Measurements from ENCODE around the gene PIGQ. TPM values are rescaled to one million over a fixed set of nuclear protein-coding genes. Genes with fewer than 3 reads are reported as not detected.

PIGQ gene
- total RNA-seq, 2 experiments from 2014 or later, result 28.8 to 29.1 TPM

DNA sequence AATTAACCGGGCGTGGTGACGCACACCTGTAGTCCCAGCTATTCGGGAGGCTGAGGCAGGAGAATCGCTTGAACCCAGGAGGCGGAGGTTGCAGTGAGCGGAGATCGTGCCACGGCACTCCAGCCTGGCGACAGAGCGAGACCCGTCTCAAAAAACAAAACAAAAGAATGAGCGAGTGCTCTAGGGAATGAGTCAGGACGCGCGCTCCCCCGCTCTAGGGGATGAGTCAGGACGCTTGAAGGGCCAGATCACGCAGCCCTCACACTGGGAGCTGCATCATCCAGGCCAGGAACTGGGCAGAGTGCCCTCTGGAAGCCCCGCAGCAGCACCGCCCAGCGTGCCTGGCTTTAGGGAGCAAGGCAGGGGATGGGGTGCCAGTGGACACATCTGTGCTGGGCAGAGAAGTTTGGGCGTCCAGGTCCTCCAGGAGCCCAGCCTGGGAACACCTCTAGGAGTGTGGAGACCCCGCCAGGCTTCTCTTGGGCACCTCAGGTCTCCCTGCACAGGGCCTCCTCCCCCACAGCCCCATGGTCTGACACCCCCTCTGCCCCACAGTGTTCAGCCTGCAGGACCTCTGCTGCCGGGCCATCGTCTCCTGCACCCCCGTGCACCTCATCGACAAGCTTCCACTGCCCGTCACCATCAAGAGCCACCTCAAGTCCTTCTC, 57.2 kb downstream of the PIGQ start:
- no peaks in the 10 kb centered on the region for H3K36me3 Mint-ChIP-seq

DNA sequence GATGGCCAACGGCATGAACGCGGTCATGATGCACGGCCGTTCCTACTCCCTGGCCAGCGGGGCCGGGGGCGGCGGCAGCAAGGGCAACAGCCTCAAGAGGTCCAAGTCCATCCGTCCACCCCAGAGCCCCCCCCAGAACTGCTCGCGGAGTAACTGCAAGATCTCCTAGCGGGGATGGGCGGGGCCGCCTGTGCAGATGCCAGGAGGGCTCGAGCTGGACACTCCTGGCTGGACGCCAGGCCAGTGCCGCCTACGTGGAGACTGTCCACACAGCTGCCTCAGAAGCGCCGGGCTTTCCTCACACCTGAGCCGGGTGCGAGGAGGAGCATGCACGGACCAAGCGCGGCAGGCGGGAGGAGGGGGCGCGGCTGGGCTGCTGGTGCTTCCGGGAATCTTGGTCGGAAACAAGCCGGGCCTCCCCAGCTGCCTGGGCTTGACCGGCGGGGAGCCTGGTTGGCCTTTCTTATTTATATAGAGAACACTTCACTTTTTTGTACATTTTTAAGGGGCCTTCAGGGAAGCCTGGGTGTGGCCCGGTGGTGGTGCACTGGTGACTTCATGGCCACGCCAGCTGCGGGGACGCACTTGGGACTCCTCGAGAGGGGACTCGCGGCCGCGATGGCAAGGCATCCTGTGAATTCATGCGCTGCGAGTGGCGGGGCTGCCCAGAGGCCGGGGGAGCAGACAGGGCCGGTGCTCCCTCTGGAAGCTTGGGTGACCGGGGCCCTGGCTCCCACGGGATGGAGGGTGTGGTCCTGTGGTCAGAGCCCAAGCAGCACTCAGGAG, 57.9 kb downstream of the PIGQ start:
- Mint-ChIP-seq H3K27me3 (no peaks in the 10 kb centered on the region), H3K4me1 (no peaks in the 10 kb centered on the region), H3K36me3 (no peaks in the 10 kb centered on the region), H3K9me3 (no peaks in the 10 kb centered on the region), H3K4me3 (no peak overlapping the region), H3K27ac (no peak overlapping the region)
- DNase-seq, result no peak

More for the DNA sequence above, 57.2 kb downstream of the PIGQ start:
- no peaks in the 10 kb centered on the region for H3K9me3 Mint-ChIP-seq
- no peaks in the 10 kb centered on the region for H3K4me1 Mint-ChIP-seq
- no peak overlapping the region for H3K27ac Mint-ChIP-seq
- H3K27me3 Mint-ChIP-seq, result no peaks in the 10 kb centered on the region
- DNase-seq, result no peak
- no peak overlapping the region for H3K4me3 Mint-ChIP-seq

DNA sequence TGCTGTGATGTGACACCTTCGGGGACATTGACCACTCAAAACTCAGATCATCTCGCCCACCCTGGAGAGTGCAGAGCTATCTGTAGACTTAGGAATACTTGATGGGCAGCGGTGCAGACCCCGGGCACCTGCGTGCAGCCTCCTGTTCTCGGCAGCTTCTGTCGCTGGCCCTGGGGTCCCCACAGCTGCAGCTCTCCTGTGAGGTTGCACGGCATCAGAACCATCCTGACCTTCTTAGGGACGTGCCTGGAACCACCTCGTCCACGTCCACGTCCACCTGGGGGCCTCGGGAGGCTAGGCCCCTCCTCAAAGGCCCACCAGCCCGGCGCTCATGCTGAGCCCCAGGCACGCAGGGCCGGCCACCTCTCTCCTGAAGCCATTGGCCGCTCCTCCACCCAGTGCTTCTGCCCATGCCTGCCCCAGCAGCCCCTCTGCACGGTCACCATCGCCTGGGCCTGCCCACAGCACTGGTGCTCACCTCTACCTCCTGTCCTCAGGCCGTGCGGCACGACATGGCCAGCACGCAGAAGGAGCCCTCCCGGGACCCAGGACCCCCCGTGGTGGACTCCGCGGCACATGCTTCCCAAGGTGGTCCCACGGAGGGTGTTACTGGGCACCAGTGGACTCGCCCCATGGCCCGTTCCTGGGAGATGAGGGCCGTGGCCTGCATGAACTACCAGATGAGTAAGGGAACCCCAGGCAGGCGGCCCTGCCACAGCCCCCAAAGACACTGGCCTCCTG, 58.7 kb downstream of the PIGQ start:
- Mint-ChIP-seq H3K36me3 (no peaks in the 10 kb centered on the region), H3K27me3 (no peaks in the 10 kb centered on the region), H3K9me3 (no peaks in the 10 kb centered on the region), H3K4me1 (no peaks in the 10 kb centered on the region), H3K27ac (no peak overlapping the region), H3K4me3 (no peak overlapping the region)
- DNase-seq, result no peak

DNA sequence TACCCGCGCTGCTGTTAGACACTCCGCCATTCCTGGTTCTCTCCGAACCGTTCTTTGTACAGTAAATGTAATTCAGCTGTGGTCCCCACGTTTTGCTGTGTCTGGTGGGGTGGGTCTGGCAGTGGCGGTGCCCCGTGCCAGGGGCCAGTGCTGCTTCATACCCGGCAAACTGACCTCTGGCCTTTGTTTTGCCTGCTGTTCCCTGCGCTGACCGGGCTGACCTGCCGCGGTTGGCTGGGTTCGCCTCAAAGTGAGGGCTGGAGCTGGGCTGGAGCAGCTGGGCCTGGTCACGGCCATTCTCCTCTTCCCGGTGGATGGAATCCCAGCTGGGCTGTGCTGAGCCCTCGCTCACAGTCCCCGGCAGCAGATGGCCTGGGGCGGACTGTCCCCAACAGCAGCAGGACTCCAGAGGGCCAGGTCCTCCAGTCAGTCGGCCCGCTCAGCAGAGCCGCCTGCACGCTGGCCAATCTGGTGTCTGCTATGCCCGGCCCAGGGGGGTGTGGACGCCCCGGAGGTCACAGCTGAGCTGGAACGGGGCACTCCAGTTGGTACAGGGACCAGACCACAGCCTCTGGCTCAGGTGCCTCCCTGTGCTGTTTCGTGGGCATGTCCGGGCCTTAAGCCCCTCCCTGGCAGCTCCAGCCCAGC, 59.5 kb downstream of the PIGQ start:
- no peak for DNase-seq
- Mint-ChIP-seq H3K4me1 (no peaks in the 10 kb centered on the region), H3K27me3 (no peaks in the 10 kb centered on the region), H3K9me3 (no peaks in the 10 kb centered on the region), H3K27ac (no peak overlapping the region), H3K4me3 (no peak overlapping the region), H3K36me3 (no peaks in the 10 kb centered on the region)

DNA sequence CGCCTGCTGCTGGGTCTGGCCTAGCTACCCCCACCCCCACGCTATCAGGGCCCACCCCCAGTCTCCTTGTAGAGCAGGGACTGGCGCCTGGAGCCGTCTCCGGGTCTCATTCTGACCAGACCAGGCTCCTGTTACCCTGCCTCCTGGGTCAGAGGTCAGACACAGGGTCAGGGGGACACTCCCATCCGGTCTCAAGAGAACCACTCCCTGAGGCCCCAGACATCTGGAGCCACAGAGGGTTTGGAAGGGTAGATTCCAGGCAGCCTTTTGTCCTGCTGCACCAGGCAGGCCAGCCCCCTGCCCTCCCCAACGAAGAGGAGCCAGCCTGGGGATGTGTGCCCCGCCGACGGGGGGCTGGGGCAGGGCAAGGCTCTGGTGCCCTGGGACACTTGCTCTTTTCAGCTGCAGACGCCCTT, 60.1 kb downstream of the PIGQ start:
- no peaks in the 10 kb centered on the region for H3K9me3 Mint-ChIP-seq

DNA sequence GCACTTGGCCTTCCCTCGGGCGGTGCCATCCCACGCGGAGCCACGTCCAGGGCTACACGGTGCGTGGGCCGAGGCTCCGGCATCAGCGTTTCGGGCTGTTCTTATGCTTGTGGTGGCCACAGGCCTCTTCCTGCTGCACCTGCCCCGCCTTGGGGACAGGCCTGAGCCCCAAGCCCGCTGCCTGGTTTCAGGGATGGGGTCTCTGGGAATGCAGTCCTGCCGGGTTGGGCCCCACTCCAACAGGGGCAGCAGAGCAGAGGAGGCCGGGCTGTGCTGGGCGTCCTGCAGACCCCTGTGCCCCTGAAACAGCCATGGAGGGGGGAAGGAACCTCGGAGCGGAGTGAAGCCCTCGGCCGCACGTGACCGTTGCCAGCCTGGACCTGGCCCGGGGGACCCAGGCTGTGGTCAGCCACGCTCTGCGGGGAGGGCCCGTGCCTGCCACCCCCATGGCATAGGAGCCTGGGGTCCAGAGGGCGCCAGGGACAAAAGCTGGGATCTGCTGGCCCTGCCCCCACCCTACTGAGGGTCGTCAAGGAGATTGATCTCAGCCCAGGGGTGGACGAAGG, 60.6 kb downstream of the PIGQ start:
- no peaks in the 10 kb centered on the region for H3K9me3 Mint-ChIP-seq
- H3K27me3 Mint-ChIP-seq, result no peaks in the 10 kb centered on the region
- no peak overlapping the region for H3K27ac Mint-ChIP-seq
- H3K4me1 Mint-ChIP-seq, result peaks cover 1% of the 10 kb centered on the region
- DNase-seq, result no peak
- H3K4me3 Mint-ChIP-seq, result no peak overlapping the region
- H3K36me3 Mint-ChIP-seq, result peaks cover 2% of the 10 kb centered on the region

More for the DNA sequence above, 60.1 kb downstream of the PIGQ start:
- H3K4me1 Mint-ChIP-seq, result peaks cover under 1% of the 10 kb centered on the region
- H3K27me3 Mint-ChIP-seq, result no peaks in the 10 kb centered on the region
- H3K36me3 Mint-ChIP-seq, result peaks cover under 1% of the 10 kb centered on the region
- DNase-seq, result no peak
- no peak overlapping the region for H3K4me3 Mint-ChIP-seq
- no peak overlapping the region for H3K27ac Mint-ChIP-seq

DNA sequence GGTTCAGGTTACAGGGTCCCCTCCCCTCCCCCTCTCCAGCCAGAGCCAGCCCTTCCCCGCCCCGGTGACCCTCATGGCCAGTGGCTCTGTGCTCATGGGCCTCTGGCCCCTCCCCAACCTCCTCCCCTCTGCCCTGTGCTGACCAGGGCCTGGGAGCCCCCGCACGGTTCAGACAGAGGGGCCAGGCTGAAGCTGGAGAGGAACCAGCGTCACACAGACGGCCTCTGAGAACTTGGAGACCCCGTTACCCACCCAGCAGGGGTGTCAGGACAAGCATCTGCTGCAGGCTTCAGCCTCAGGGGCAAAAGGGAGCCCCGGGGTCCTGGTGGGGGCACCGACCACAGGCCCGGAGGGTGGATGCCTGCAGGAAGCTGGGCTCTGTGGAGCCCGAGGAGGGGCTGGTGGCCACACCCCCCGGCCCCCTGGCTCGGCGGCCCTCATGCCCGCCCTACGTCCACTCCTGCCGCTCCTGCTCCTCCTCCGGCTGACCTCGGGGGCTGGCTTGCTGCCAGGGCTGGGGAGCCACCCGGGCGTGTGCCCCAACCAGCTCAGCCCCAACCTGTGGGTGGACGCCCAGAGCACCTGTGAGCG, 61.1 kb downstream of the PIGQ start, which contains the start of gene WFIKKN1:
Gene WFIKKN1, plus strand, starts transcription at position 171 of the 591 bp plus-strand sequence. Its CDS starts 269 bp downstream, at position 440.
- H3K36me3 Mint-ChIP-seq, result peaks cover 2% of the 10 kb centered on the region
- no peak within 1 kb of the TSS for H3K4me3 Mint-ChIP-seq
- H3K9me3 Mint-ChIP-seq, result no peaks in the 10 kb centered on the region
- no peak within 1 kb of the TSS for H3K27ac Mint-ChIP-seq
- no peaks in the 10 kb centered on the region for H3K27me3 Mint-ChIP-seq
- no peak for DNase-seq
- H3K4me1 Mint-ChIP-seq, result peaks cover 1% of the 10 kb centered on the region

DNA sequence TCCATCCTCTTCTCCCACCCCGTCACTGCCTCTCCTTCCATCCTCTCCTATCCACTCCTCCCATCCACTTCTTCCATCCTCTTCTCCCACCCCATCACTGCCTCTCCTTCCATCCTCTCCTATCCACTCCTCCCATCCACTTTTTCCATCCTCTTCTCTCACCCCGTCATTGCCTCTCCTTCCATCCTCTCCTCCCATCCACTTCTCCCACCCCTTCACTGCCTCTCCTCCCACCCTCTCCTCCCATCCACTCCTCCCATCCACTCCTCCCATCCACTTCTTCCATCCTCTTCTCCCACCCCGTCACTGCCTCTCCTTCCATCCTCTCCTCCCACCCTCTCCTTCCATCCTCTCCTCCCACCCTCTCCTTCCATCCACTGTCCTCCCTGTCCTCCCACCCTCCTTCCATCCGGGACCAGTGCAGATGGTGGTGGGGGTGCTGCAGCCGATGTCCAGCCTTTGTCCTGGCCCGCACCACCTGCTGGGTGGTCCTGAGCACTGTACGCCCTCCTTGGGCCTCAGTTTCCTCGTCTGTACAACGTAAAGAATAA, 62.1 kb downstream of the PIGQ start:
- Mint-ChIP-seq H3K9me3 (no peaks in the 10 kb centered on the region), H3K4me1 (peaks cover 5% of the 10 kb centered on the region), H3K36me3 (peaks cover 5% of the 10 kb centered on the region), H3K27me3 (peaks cover 5% of the 10 kb centered on the region), H3K4me3 (no peak overlapping the region), H3K27ac (no peak overlapping the region)
- no peak for DNase-seq

DNA sequence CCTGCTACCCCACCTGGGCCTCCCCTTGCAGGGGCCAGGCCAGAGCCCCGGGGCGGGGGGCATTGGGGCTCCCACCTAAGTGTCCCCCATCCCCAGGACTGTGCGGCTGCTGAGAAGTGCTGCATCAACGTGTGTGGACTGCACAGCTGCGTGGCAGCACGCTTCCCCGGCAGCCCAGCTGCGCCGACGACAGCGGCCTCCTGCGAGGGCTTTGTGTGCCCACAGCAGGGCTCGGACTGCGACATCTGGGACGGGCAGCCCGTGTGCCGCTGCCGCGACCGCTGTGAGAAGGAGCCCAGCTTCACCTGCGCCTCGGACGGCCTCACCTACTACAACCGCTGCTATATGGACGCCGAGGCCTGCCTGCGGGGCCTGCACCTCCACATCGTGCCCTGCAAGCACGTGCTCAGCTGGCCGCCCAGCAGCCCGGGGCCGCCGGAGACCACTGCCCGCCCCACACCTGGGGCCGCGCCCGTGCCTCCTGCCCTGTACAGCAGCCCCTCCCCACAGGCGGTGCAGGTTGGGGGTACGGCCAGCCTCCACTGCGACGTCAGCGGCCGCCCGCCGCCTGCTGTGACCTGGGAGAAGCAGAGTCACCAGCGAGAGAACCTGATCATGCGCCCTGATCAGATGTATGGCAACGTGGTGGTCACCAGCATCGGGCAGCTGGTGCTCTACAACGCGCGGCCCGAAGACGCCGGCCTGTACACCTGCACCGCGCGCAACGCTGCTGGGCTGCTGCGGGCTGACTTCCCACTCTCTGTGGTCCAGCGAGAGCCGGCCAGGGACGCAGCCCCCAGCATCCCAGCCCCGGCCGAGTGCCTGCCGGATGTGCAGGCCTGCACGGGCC, 62.9 kb downstream of the PIGQ start:
- DNase-seq, result no peak
- H3K9me3 Mint-ChIP-seq, result no peaks in the 10 kb centered on the region
- peaks cover 5% of the 10 kb centered on the region for H3K36me3 Mint-ChIP-seq
- peaks cover 5% of the 10 kb centered on the region for H3K27me3 Mint-ChIP-seq
- H3K27ac Mint-ChIP-seq, result no peak overlapping the region
- no peak overlapping the region for H3K4me3 Mint-ChIP-seq
- peaks cover 5% of the 10 kb centered on the region for H3K4me1 Mint-ChIP-seq

DNA sequence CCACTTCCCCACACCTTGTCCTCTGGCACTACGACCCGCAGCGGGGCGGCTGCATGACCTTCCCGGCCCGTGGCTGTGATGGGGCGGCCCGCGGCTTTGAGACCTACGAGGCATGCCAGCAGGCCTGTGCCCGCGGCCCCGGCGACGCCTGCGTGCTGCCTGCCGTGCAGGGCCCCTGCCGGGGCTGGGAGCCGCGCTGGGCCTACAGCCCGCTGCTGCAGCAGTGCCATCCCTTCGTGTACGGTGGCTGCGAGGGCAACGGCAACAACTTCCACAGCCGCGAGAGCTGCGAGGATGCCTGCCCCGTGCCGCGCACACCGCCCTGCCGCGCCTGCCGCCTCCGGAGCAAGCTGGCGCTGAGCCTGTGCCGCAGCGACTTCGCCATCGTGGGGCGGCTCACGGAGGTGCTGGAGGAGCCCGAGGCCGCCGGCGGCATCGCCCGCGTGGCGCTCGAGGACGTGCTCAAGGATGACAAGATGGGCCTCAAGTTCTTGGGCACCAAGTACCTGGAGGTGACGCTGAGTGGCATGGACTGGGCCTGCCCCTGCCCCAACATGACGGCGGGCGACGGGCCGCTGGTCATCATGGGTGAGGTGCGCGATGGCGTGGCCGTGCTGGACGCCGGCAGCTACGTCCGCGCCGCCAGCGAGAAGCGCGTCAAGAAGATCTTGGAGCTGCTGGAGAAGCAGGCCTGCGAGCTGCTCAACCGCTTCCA, 63.7 kb downstream of the PIGQ start:
- Mint-ChIP-seq H3K4me1 (peaks cover 7% of the 10 kb centered on the region), H3K36me3 (peaks cover 5% of the 10 kb centered on the region), H3K9me3 (no peaks in the 10 kb centered on the region), H3K27me3 (peaks cover 5% of the 10 kb centered on the region), H3K27ac (no peak overlapping the region), H3K4me3 (no peak overlapping the region)
- no peak for DNase-seq

Data from activated naive CD8-positive, alpha-beta T cell treated with anti-CD3 and anti-CD28 coated beads for 36 hours (primary cell).